DND-41 (cell line): ENCODE measurements around the gene RNU1-4.
A peak's percentile ranks its signal among the peaks of the same experiment; 100 is the strongest.
"Not testable (repeated sequence)": the region's sequence is repeated elsewhere in the genome, so short reads cannot be mapped to it uniquely, and the experiment has no call there.

Experiments
- ATAC-seq: fragments of 200-7000 bp; cut with Tn5 transposase; 3 replicates; pipeline ENCODE4 v1.9.1; 2021; ENCODE audit warnings: low read depth; ENCODE audit not compliant: insufficient read depth
- DNase-seq: peaks from one replicate; pipeline ENCODE4 v3.0.0-alpha.2; 2020
- H2AFZ ChIP-seq: 2 replicates; pipeline ENCODE4 v1.6.0; 2012; ENCODE audit warnings: low read depth, low read length
- H3K27ac ChIP-seq: 2 replicates; pipeline ENCODE4 v1.5.1; 2012; ENCODE audit warnings: low read length, inconsistent platforms
- H3K27me3 ChIP-seq: fragments of 200-600 bp; sonication (generic); 2 replicates; pipeline ENCODE4 v1.6.0; 2012; ENCODE audit warnings: low read length, mild to moderate bottlenecking, inconsistent platforms; ENCODE audit not compliant: insufficient read depth, poor library complexity
- H3K36me3 ChIP-seq: 2 replicates; pipeline ENCODE4 v1.5.1; 2012; ENCODE audit warnings: low read length, inconsistent platforms; ENCODE audit not compliant: insufficient read depth
- H3K4me1 ChIP-seq: 2 replicates; pipeline ENCODE4 v1.5.1; 2012; ENCODE audit warnings: mild to moderate bottlenecking, low read length; ENCODE audit not compliant: insufficient read depth
- H3K4me2 ChIP-seq: 2 replicates; pipeline ENCODE4 v1.6.0; 2012; ENCODE audit warnings: mild to moderate bottlenecking, moderate library complexity, low read length, inconsistent platforms; ENCODE audit not compliant: insufficient read depth
- H3K4me3 ChIP-seq, 2 experiments: fragments of 200-600 bp in 1 of 2; shearing (Covaris generic) in 1 of 2; 2 replicates each; pipeline ENCODE4 v1.5.1; 2012 to 2016; ENCODE audit warnings: inconsistent platforms in 2 of 2, low read length in 2 of 2, mild to moderate bottlenecking in 2 of 2, low read depth in 1 of 2, moderate library complexity in 1 of 2
- H3K79me2 ChIP-seq: 2 replicates; pipeline ENCODE4 v1.6.0; 2012; ENCODE audit warnings: low read length, inconsistent platforms; ENCODE audit not compliant: insufficient read depth
- H3K9ac ChIP-seq: 2 replicates; pipeline ENCODE4 v1.6.0; 2012; ENCODE audit warnings: low read depth, mild to moderate bottlenecking, inconsistent platforms, low read length, moderate library complexity
- H3K9me3 ChIP-seq: 2 replicates; pipeline ENCODE4 v1.5.1; 2012; ENCODE audit warnings: low read length, moderate library complexity, mild to moderate bottlenecking, inconsistent platforms; ENCODE audit not compliant: insufficient read depth, severe bottlenecking
- H4K20me1 ChIP-seq: 2 replicates; pipeline ENCODE4 v1.6.0; 2012; ENCODE audit warnings: low read length; ENCODE audit not compliant: insufficient read depth

Gene RNU1-4

DNA sequence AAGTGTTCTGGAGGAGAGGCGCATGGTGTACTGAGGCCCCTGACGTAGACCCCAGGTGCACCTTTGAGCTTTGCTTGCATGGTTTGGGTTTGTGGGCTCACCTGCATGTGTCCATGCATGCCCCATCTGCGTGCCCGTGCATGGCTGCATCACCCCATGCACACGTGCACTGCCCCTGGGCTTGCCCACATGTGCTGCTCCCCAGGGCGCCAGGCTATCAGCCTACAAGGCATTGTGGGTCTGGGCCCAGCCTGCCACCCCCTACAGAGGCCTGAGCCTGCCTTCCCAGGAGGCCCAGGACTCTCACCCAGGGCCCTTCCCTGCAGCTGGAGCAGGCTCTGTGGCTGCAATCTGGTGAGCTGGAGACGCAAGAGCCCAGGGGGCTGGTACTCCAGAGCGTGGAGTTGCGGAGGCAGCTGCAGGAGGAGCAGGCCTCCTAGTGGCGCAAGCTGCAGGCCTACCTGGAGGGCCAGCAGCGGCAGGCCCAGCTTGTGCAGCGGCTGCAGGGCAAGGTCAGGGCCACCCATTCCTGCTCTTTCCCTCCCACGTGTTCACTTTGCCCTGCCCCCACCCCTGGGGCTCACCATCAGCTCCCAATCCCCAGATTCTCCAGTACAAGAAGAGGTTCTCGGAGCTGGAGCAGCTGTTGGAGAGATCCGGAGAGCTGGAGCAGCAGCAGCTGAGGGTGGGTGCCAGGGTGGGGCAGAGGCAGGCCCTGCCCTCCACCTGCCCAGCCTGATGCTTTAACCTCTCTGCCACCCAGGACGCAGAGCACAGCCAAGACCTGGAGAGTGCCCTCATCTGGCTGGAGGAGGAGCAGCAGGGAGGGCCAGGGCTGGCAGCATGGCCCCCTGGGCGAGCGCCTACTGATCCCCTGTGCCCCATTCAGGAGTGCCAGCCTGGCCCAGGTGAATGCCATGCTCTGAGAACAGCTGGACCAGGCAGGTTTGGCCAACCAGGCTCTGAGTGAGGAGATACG lies 9.9 kb downstream of the RNU1-4 start:
- not testable (repeated sequence) for H3K4me1 ChIP-seq, H3K27ac ChIP-seq, H3K9ac ChIP-seq, H3K36me3 ChIP-seq, H3K4me2 ChIP-seq, H3K79me2 ChIP-seq, H2AFZ ChIP-seq, H3K4me3 ChIP-seq, H3K27me3 ChIP-seq, H4K20me1 ChIP-seq, DNase-seq, H3K9me3 ChIP-seq
- peak; percentile 85 for ATAC-seq

DNA sequence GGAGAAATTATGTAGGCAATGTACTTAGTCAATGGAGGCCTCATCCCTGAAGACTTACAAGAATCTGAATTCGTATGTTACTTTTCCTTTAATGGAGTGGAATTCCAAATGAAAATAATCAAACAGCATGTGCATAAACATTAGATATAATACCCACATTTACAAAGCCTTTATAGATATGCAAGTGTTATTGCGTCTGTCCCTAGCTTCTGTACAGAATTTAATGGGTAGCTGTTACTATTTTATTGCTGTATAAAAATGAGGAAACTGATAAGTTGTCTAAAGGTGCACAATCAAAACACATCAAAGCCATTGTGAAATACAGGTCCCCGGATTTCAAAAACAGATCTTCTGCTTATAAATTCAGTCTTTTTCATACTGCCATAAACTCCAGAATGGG lies 12.5 kb downstream of the RNU1-4 start:
- not testable (repeated sequence) for H2AFZ ChIP-seq, H3K79me2 ChIP-seq, H3K4me1 ChIP-seq, H3K9me3 ChIP-seq, H3K4me2 ChIP-seq, DNase-seq, H3K9ac ChIP-seq, H3K36me3 ChIP-seq, ATAC-seq, H3K27ac ChIP-seq, H3K27me3 ChIP-seq, H4K20me1 ChIP-seq, H3K4me3 ChIP-seq

DNA sequence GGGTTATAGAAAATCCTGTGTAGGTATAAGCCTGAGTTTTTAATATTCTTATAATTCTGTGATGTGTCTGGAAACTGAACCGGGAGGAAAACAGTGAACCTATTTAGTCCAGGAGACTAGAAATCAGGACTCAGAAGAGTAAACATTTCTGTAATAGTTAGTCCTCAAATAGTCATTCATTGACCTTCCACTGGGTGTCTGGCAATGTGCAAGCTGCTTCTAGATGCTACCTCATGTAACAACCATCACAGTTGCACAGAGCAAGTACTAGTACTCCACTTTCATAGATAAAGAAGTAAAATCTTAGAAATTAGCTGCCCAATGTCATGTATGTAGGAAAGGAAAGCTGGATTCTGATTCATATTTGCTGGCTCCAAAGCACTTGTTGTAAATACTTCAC lies 15.1 kb downstream of the RNU1-4 start:
- not testable (repeated sequence) for H3K4me1 ChIP-seq, H3K36me3 ChIP-seq, H3K9me3 ChIP-seq, H3K4me3 ChIP-seq, H3K9ac ChIP-seq, H3K27me3 ChIP-seq, H2AFZ ChIP-seq, H4K20me1 ChIP-seq, H3K4me2 ChIP-seq, H3K27ac ChIP-seq, H3K79me2 ChIP-seq, ATAC-seq, DNase-seq

DNA sequence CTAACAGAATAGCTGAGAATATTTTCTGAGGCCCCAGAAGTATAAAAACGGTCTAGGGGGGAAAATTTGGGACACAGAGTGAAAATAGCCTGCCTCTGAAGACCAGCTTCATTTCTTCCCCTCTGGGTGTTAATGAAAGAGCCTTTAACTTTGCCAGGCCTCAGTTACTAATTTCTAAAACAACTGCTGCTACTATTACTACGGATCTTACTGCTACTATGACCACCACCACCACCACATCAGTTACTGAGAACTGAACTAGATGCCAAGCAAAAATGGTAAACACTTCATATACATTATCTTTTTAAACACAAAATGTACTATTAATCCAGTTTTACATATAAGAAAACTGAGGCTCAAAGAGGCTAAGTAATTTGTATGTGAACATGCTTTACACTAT lies 15.6 kb downstream of the RNU1-4 start:
- H3K4me2 ChIP-seq, H3K79me2 ChIP-seq, H3K9me3 ChIP-seq, H3K9ac ChIP-seq, DNase-seq, H3K4me3 ChIP-seq, H3K4me1 ChIP-seq, H3K27ac ChIP-seq, H2AFZ ChIP-seq, H3K27me3 ChIP-seq, H3K36me3 ChIP-seq, H4K20me1 ChIP-seq, ATAC-seq: not testable (repeated sequence)

DNA sequence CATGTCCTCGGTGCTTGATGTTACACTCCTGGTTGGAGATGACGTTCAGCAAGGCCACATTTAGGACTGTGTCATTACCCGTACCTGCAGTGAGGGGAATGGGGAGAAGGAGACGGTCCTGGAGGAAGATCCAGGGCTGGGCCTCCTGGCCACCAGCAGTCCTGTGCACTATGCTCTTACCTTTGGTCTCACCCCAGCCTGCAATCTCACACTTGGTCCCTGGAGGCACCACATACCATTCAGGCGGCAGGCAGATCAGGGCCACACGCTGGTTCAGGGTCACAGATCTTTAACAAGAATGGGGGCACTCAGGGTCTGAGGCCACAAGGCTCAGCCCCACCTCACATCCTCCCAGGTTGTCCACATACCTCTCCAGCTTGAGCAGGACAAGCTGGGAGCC lies 17.3 kb downstream of the RNU1-4 start:
- H3K4me3 ChIP-seq, DNase-seq, H3K27me3 ChIP-seq, H3K79me2 ChIP-seq, H3K9me3 ChIP-seq, ATAC-seq, H2AFZ ChIP-seq, H4K20me1 ChIP-seq, H3K4me1 ChIP-seq, H3K9ac ChIP-seq, H3K36me3 ChIP-seq, H3K4me2 ChIP-seq, H3K27ac ChIP-seq: not testable (repeated sequence)

DNA sequence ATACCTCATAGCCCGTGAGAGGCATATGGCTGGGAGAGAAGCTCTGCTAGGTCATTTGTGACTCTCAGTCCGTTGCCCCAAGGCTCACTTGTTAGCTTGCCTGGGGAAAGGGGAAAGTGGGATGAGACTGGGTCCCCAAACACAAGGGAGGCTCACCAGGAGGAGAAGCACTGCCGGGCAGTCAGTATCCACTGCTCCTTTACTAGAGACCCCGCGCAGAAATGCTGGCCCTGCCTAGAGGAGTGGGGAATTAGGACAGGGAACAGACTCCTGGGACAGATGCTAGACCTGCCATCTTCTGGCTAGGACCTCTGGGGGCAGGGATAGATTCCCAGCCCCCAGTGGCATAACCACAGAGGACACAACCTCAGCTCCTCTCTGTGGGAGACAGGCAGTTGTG lies 17.7 kb downstream of the RNU1-4 start:
- not testable (repeated sequence) for H2AFZ ChIP-seq, H3K9me3 ChIP-seq, H3K27me3 ChIP-seq, H3K9ac ChIP-seq, DNase-seq, H3K4me1 ChIP-seq, H4K20me1 ChIP-seq, H3K27ac ChIP-seq, ATAC-seq, H3K79me2 ChIP-seq, H3K36me3 ChIP-seq, H3K4me2 ChIP-seq, H3K4me3 ChIP-seq

DNA sequence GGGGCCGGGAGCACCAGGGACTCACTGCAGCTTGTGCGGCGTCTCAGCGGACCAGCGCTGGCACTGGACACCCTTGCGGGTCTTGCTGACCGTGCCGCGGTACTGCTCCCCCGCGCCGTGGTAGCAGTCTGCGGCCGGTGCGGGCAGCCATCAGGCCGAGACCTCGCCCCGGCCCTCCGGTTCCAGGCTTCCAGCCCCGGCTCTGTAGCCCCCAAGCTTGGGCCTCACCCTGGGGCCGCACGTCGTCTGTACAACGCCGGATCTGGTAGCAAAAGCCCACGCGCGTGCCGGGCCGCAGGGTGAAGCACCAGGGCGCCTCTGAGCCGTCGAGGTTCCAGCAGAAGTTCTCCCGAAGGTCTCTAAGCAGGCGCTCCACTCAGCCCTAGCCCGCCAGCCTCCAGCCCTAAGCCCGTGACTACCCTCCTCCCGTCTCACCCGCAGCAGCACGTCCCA lies 18.8 kb downstream of the RNU1-4 start:
- not testable (repeated sequence) for H4K20me1 ChIP-seq, H3K79me2 ChIP-seq, H3K4me1 ChIP-seq, H3K4me3 ChIP-seq, H2AFZ ChIP-seq, ATAC-seq, H3K27ac ChIP-seq, H3K4me2 ChIP-seq, H3K27me3 ChIP-seq, H3K9me3 ChIP-seq, H3K36me3 ChIP-seq, DNase-seq, H3K9ac ChIP-seq

DNA sequence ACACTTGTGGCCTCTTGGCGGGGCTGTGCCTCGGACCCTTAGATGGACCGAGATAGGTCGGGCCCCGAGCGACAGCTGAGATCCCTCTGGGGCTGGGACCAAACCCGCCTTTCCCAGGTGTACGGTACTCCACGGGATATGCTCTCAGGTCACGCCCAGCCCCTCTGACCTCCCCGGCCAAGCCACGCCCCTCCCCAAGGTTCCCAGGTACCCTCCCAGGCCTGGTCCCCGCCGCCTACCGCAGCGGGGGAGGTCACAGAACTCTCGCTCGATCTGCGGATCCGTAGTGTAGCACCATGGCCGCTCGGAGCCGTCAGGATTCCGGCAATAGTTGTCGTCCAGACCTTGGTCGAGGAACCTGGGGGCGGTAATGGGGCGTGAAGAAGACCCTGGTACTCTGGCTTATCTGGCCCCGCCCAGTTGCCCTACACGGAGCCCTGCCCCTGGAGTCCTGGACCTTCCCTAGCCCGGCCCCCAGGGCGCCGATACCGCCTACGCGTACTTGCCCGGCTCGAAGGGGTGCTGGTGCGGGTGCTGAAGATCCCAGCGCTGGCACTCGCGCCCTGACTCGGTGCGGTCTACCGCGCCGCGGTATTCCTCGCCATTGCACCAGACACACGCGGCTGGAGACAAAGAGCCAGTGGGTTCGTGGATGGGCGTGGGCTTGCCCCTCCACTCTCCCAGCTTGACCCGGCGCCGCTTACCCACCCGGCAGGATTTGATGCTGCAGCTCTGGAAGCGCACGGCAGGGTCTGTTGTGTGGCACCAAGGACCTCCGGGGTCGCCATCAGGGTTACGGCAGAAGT lies 19.5 kb downstream of the RNU1-4 start:
- not testable (repeated sequence) for H3K27me3 ChIP-seq, DNase-seq, H3K4me1 ChIP-seq, H3K79me2 ChIP-seq, H3K9me3 ChIP-seq, H3K9ac ChIP-seq, H4K20me1 ChIP-seq, H3K27ac ChIP-seq, H3K36me3 ChIP-seq, H3K4me3 ChIP-seq, H2AFZ ChIP-seq, ATAC-seq, H3K4me2 ChIP-seq
